ENCODE results near the gene RPH3AL. TPM values are rescaled to one million over a fixed set of nuclear protein-coding genes. Genes with fewer than 3 reads are reported as not detected.

Gene RPH3AL
- total RNA-seq, 1 experiment from 2014 or later, result 3.0 TPM

DNA sequence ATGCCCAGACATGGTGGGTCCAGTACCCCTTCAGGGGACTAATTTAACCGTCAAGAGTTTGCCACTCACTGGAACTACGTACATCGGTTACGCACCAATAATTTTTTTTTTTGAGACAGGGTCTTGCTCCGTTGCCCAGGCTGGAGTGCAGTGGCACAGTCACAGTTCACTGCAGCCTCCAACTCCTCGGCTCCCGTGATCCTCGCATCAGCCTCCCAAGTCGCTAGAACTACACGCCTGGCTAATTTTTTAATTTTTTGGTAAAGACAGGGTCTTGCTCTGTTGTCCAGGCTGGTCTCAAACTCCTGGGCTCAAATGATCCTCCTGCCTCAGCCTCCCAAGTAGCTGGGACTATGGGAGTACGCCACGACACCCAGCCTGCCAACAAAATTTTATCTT is 15.6 kb downstream of the RPH3AL start:
- Histone ChIP-seq H4K5ac (ENCODE audit: insufficient read length, low read depth, low read length) (no peak overlapping the region), H3K27ac (ENCODE audit: insufficient read length, low read depth, low read length) (no peak overlapping the region)

More for the DNA sequence above, 15.6 kb downstream of the RPH3AL start:
- H3K4me1 ChIP-seq (ENCODE audit: insufficient read depth, low read length), result no peaks in the 10 kb centered on the region; the same call in 1 of the 2 replicates
- no peak overlapping the region for H2BK5ac ChIP-seq (ENCODE audit: insufficient read length, low read length)
- H4K8ac ChIP-seq (replicated peaks; ENCODE audit: insufficient read length, low read depth, low read length), result no peak overlapping the region
- peaks cover 16% of the 10 kb centered on the region for H3K27me3 Mint-ChIP-seq (ENCODE audit: low read depth)
- no peak overlapping the region for H3K14ac ChIP-seq (ENCODE audit: insufficient read depth, low read length)
- no peak overlapping the region for H3T11ph ChIP-seq (ENCODE audit: low read length)
- H3K9me3 Mint-ChIP-seq, result no peaks in the 10 kb centered on the region; a peak in 1 of 5 replicates
- no peak overlapping the region for H3K4ac ChIP-seq (ENCODE audit: low read depth, low read length)
- no peak overlapping the region for H3K23ac ChIP-seq (ENCODE audit: insufficient read length, low read depth, low read length)
- peaks cover 29 to 38% of the 10 kb centered on the region in 2 experiments for H3K4me1 Mint-ChIP-seq
- no peaks in the 10 kb centered on the region for H4K20me1 ChIP-seq (ENCODE audit: control insufficient read depth, insufficient read depth, insufficient read length)
- no peak for DNase-seq
- H3K9me3 ChIP-seq (ENCODE audit: control insufficient read depth, low read depth, low read length), result no peaks in the 10 kb centered on the region
- H3K18ac ChIP-seq (ENCODE audit: insufficient read length, low read depth, low read length), result no peak overlapping the region
- no peak overlapping the region for H2BK120ac ChIP-seq (ENCODE audit: low read depth, low read length, poor library complexity, severe bottlenecking)
- no peak for TF ChIP-seq CTCF (conservative IDR thresholded peaks at IDR 0.05)
- no peaks in the 10 kb centered on the region for H3K79me2 ChIP-seq (ENCODE audit: insufficient read depth, low read length)
- WGBS (ENCODE audit: extremely low coverage, insufficient read length, low lambda C conversion rate), result no CpG with 5 or more reads among the region's 12 CpGs
- H3K4me2 ChIP-seq (ENCODE audit: insufficient read depth, insufficient read length, low read length), result no peak overlapping the region
- no peak overlapping the region for H2AK5ac ChIP-seq (ENCODE audit: insufficient read length, low read length)
- H2BK12ac ChIP-seq (ENCODE audit: insufficient read length, low read depth, low read length), result no peak overlapping the region
- no peak overlapping the region for H2BK20ac ChIP-seq (ENCODE audit: low read depth, low read length, poor library complexity, severe bottlenecking)
- H3K56ac ChIP-seq (ENCODE audit: insufficient read length, low read depth, low read length), result no peak overlapping the region
- H3K79me1 ChIP-seq (ENCODE audit: insufficient read depth, low read depth, low read length, poor library complexity, severe bottlenecking), result no peaks in the 10 kb centered on the region
- H4K91ac ChIP-seq (ENCODE audit: insufficient read length, low read depth, low read length), result no peak overlapping the region
- no peak overlapping the region; a peak in 1 of 5 replicates for H3K4me3 Mint-ChIP-seq
- H2AFZ ChIP-seq (ENCODE audit: low read length), result no peak overlapping the region
- no peaks in the 10 kb centered on the region; a peak in 1 of 7 replicates for H3K36me3 Mint-ChIP-seq (ENCODE audit: insufficient read depth in 1 of 3, low read depth in 3 of 3)
- no peaks in the 10 kb centered on the region for H3K23me2 ChIP-seq (ENCODE audit: insufficient read length, low read depth, low read length, poor library complexity, severe bottlenecking)
- no peak overlapping the region for H3K9ac ChIP-seq (ENCODE audit: extremely low read depth, insufficient read length, low read length)
- no peak overlapping the region for H3K27ac Mint-ChIP-seq
- H2BK15ac ChIP-seq (ENCODE audit: low read depth, low read length), result no peak overlapping the region
- peaks cover 2% of the 10 kb centered on the region; the same call in 1 of the 2 replicates for H3K27me3 ChIP-seq (ENCODE audit: insufficient read depth, low read length)

All from H9 (cell line).